NCI-H2029 (cell line): ENCODE data around the gene PHOX2A.
"Not testable (repeated sequence)": the region's sequence is repeated elsewhere in the genome, so short reads cannot be mapped to it uniquely, and the experiment has no call there.

ENCODE experiments used
- DNase-seq: peaks from one replicate; lab custom pipeline; 2025; lab: John Stamatoyannopoulos, UW

PHOX2A gene

GRCh38 chr11:72244060-72244360 is at the start of gene PHOX2A:
TSS of gene PHOX2A (minus strand) at chr11:72244176. CDS start at chr11:72244004, 172 bp downstream.
- no peak for DNase-seq

GRCh38 chr11:72293391-72293790 is 49.4 kb upstream of the PHOX2A start:
- no peak for DNase-seq

GRCh38 chr11:72292106-72292785 is 48.3 kb upstream of the PHOX2A start:
- DNase-seq = no peak

GRCh38 chr11:72290741-72291140 is 46.8 kb upstream of the PHOX2A start:
- not testable (repeated sequence) for DNase-seq

- DNase-seq = no peak
Measured at GRCh38 chr11:72287293-72287692, 43.3 kb upstream of the PHOX2A start.

- DNase-seq = no peak
Measured at GRCh38 chr11:72283947-72284346, 40.0 kb upstream of the PHOX2A start.

GRCh38 chr11:72280726-72281315 is 36.8 kb upstream of the PHOX2A start:
- DNase-seq = no peak

GRCh38 chr11:72280037-72280436 is 36.1 kb upstream of the PHOX2A start:
- no peak for DNase-seq

- no peak for DNase-seq
Measured at GRCh38 chr11:72278905-72279304, 34.9 kb upstream of the PHOX2A start.

- DNase-seq = no peak
Measured at GRCh38 chr11:72274435-72274834, 30.5 kb upstream of the PHOX2A start.

GRCh38 chr11:72271980-72272379 is 28.0 kb upstream of the PHOX2A start:
- no peak for DNase-seq

- DNase-seq = no peak
Measured at GRCh38 chr11:72267956-72268617, 24.1 kb upstream of the PHOX2A start.

GRCh38 chr11:72266960-72267359 is 23.0 kb upstream of the PHOX2A start:
- peak; percentile 32 for DNase-seq

GRCh38 chr11:72265951-72266350 is 22.0 kb upstream of the PHOX2A start:
- DNase-seq = no peak

GRCh38 chr11:72263361-72263760 is 19.4 kb upstream of the PHOX2A start:
- DNase-seq = no peak

GRCh38 chr11:72260574-72260973 is 16.6 kb upstream of the PHOX2A start:
- no peak for DNase-seq

- no peak for DNase-seq
Measured at GRCh38 chr11:72259490-72259889, 15.5 kb upstream of the PHOX2A start.

- no peak for DNase-seq
Measured at GRCh38 chr11:72257570-72257969, 13.6 kb upstream of the PHOX2A start.

- no peak for DNase-seq
Measured at GRCh38 chr11:72254299-72254993, 10.5 kb upstream of the PHOX2A start.

- DNase-seq = no peak
Measured at GRCh38 chr11:72253392-72253791, 9.4 kb upstream of the PHOX2A start.

GRCh38 chr11:72251614-72252013 is 7.6 kb upstream of the PHOX2A start:
- no peak for DNase-seq

- no peak for DNase-seq
Measured at GRCh38 chr11:72250661-72251464, 6.9 kb upstream of the PHOX2A start.
